ENCODE measurements around the gene RAB8B.

GRCh38 chr15:63178034-63178433 lies 11.4 kb upstream of the RAB8B start:
- TF ChIP-seq POLR2A (IDR thresholded peaks at IDR 0.05) = no peak
- no peak for TF ChIP-seq CTCF (IDR thresholded peaks at IDR 0.05)
